ENCODE data around the gene CD247.

CD247 gene

DNA sequence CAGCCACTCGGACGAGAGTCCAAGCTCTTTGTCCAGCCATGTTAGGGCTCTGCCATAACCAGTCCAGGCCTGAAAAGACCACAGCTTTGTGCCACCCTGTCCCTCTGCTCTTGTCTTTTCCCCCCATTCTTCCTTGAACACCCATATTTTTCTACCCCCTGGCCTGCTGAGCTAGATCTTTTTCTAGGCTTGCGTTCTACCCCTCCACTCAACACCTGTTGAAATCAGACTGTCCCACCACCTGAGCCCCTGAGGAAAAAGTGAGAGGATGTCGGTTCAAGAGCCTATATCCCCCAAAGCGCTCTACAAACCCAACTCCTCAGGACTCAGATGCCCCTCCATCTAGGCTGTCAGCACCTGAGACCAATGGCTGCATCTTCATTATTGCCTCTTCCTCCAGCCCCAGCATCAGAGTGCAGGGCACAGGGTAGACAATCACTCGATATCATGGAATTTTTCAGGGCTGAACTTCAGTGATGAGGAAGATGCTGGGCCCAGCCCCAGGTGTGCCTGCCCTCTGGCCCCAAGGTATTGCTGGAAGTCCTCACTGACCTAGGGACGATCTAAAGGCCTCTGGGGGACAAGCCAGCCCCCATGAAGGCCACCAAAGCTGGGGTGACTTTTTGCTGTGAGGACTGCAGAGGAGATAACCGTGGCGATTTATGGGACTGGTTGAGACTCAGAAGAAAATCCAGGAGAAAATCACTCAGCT lies 75.3 kb downstream of the CD247 start:
- in situ Hi-C loops (cut with HindIII; ENCODE audit: low sequenced_read_pairs), result loop anchor here (25.0 kb wide), 1 partner anchor 381 kb away; no protein-coding TSS in a partner anchor

DNA sequence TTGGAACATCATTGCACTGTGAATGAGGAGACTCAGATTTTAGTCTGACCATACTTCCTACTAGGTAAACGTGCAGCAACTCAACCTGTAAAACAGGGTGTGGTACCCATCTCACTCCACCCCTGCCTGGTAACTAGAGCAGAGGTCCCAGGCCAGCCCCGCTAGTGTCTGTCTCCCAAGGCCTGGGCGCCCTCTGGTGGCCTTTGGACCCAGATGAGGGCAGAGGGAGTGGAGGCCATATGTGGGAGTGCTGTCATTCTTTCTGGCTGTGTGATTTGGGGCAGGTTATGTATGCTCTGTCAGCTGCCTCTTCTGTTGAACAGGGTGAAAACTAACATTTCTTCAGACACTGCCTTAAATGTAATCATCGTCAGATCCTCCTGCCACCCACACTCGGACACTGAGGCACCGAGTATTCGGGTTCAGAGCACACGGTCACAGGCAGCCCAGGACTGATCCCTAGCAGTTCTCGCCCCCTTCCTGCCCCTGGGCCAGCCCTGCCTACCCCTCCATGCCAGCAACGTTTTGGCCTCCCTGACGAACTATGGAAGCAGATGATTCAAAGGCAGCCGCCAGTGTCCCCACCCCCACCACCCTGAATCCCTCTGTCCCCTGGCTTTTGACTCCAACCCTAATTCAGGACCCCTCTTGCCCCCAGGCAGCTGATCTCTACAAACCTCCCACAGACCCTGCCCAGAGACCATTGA lies 76.0 kb downstream of the CD247 start:
- in situ Hi-C loops (cut with HindIII; ENCODE audit: low sequenced_read_pairs), result loop anchor here (25.0 kb wide), 1 partner anchor 380 kb away; no protein-coding TSS in a partner anchor

DNA sequence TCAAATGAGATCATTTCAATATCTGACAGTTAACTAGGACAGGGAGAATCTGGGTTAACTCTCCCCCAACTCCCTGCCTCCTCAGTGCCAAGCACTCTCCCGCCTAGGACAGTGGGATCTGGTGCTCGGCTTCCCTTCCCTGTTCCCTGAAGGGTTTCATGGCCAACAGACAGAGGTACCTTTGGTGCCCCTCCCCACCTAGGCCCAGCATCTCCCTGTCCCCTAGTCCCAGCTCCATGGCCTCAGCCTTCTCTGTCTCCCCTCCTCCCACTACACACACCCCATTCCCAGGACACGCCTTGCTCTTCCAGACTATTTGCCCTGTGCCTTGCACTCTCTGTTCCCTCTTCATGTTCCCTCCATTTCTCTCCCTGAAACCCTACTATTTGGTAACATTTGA lies 77.1 kb downstream of the CD247 start:
- in situ Hi-C loops (cut with HindIII; ENCODE audit: low sequenced_read_pairs), result loop anchor here (25.0 kb wide), 1 partner anchor 379 kb away; no protein-coding TSS in a partner anchor

DNA sequence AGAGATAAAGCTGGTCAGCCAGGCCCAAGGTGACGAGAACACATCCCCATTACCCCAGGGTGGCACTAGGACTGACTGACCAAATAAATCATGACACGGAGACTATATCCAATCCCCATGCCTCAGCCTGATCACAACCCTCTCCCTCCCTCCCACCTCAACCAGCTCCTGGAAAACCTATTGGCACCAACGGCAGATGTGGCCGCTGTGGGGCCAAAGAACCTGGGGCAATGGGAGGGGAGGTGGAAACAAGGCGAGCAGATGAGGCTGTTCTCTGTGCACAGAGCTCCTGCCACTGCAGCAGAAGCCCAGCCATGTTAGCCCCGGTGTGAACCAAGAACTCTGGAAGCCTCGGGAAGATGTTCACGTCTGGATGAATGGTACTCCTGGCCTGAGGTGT lies 77.6 kb downstream of the CD247 start:
- in situ Hi-C loops (cut with HindIII; ENCODE audit: low sequenced_read_pairs), result loop anchor here (25.0 kb wide), 1 partner anchor 378 kb away; no protein-coding TSS in a partner anchor

DNA sequence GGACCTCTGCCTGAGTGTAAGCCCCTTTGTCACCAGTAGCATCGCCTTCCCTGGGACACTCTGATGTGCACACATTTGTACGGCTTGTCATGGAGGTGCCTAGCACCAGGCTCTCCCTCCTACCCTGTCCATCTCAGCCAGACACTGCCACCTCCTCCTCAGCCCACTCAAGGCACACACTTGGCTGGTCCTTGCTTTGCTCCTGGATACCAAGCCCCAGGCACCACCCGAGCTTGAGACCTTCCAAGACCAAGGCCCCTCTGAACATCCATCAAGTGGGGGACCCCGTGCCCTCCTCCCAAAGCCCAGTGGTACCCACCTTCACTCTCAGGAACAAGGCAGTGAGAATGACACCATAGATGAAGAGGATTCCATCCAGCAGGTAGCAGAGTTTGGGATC lies 78.0 kb downstream of the CD247 start:
- in situ Hi-C loops (cut with HindIII; ENCODE audit: low sequenced_read_pairs), result loop anchor here (25.0 kb wide), 1 partner anchor 378 kb away; no protein-coding TSS in a partner anchor

DNA sequence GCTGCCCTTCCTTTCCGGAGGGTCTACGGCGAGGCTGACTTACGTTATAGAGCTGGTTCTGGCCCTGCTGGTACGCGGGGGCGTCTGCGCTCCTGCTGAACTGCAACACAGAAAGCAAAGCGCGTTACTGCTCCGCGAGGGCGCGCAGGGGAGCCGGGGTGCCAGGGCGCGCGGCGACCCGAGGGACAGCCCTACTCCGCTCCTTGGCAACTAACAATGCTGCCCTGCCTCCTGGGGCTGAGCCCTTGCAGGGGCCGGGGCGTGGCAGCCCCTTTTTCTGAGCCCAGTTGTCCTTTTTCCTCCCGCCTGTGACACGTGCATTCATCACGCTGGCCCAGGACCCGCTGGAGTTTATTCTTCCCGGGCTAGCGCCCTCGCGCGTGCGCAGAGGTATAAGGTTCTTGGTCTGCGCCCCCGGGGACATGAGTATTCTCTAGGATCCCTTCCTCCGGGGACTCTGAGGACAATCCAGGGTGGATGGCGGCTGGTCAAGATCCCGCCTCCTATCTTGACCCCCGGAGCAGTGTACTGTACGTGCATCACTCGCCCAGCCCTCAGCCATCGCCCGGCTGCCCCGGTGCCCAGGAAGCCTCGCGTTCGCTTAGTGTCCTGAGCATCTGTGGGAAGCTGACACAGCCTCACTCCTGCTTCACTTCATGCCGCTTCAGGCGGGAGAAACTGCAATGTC lies 78.9 kb downstream of the CD247 start:
- in situ Hi-C loops (cut with HindIII; ENCODE audit: low sequenced_read_pairs), result loop anchor here (25.0 kb wide), 1 partner anchor 377 kb away; no protein-coding TSS in a partner anchor

DNA sequence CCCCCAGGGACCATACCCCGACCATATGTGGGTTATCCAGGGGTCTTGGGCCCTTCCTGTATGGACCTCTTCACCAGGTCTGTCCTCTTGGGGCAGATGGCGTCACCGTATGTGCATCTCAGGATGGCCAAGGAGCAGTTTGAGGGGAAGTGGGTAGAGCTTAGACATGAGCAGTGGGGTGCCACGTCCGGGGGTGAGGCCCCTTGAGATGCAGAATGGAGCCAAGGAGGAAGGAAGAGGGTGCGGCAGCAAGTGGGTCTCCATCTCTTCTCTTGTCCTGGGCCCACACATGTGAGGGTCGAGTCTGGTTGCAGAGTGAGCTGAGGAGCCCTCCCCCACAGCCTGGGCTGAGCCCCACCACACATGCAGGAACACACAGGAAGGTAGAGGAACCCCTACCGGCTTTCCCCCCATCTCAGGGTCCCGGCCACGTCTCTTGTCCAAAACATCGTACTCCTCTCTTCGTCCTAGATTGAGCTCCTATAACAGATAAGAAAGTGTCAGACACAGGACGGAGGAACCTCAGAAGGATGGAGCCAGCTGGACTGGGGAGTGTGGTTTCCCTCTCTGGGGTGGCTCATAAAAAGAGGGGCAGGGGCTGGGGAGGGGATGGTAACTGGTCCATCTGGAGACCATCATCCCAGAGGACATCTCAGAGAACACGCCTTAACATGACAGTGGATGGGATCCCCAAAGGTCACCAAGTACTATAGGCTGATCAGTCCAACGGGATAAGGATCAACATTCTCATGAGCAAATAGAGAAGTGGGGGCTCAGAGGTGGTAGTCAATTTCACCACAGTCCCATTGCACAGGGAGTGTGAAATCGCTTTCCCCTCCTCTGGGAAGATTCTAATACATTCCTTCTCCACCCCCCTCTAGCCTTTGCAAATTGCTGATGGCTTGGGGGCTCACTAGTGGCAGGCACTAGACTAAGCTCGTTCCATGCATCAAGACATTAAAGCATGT lies 79.9 kb downstream of the CD247 start:
- in situ Hi-C loops (cut with HindIII; ENCODE audit: low sequenced_read_pairs), result loop anchor here (25.0 kb wide), 1 partner anchor 376 kb away; no protein-coding TSS in a partner anchor

DNA sequence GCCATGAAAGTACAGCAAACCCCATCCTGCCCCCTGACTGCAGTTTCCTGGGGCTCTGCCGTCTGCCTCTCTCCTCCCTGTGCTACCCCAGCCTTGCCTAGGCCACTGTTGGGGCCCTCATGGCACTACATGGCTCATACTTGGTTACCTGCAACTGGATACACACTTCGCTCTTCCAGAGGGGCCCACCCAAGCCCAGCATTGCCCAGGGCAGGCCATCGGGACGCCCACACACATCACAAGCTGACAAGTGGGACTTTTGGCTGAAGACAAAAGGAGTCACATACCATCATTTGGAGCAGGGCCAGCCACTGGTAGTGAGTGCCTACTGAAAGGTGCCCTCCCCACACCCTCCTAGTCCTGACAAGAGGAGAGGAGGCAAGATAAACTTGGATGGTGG lies 82.8 kb downstream of the CD247 start:
- in situ Hi-C loops (cut with HindIII; ENCODE audit: low sequenced_read_pairs), result loop anchor here (25.0 kb wide), 1 partner anchor 373 kb away; no protein-coding TSS in a partner anchor

DNA sequence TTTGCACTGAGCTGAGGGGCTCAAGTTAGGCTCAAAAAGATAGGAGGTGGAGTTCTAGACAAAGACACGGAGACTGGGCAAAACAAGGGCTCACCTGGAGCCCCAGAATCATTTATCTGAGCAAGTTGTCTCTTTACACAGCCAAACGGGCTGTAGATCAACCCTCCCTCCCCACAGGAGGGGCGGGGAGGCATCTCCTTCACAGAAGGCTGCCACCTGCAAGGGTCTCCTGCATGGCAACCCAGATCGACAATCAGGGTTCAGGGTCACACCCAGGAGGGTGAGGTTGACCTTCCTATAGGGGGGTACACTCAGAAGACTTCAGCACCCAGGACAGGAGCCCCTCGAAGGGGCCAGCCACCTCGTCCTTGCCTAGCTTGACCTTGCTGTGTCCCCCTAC lies 84.0 kb downstream of the CD247 start:
- in situ Hi-C loops (cut with HindIII; ENCODE audit: low sequenced_read_pairs), result loop anchor here (25.0 kb wide), 1 partner anchor 372 kb away; no protein-coding TSS in a partner anchor

DNA sequence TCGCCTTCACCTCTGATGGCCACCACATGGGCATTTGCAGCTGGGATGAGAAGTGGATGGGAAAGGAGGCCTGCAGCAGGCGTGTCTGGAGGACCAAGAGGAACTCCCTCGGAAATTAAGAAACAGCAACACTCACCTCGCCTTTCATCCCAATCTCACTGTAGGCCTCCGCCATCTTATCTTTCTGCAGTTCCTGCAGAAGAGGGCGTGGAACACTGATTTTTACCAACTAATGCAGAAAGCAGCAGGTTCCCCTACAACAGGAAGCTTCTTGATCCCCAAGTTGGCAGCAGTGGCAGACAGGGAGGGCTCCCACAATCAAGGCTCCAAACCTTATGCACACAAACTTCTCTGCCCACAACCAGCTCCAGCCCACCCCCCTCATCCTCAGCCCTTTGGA lies 84.4 kb downstream of the CD247 start:
- in situ Hi-C loops (cut with HindIII; ENCODE audit: low sequenced_read_pairs), result loop anchor here (25.0 kb wide), 1 partner anchor 372 kb away; no protein-coding TSS in a partner anchor

DNA sequence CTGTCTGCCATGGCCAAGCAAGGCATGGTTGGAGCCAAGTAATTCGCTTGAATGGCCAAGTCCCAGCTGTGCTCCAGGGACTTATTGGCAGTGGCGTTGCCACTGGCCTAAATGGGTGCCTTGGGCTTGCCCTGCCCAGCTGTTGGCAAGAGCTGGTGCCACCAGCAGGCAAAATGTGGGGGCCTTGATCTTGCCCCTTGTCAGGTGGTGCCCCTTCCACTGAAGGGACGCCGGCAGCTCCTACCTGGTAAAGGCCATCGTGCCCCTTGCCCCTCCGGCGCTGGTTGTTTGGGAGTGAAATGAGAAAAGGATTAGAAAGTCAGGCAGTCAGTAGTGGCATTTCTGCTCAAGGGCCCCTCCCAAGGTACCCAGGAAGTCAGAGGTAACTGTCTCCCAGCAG lies 85.5 kb downstream of the CD247 start:
- in situ Hi-C loops (cut with HindIII; ENCODE audit: low sequenced_read_pairs), result loop anchor here (25.0 kb wide), 1 partner anchor 370 kb away; no protein-coding TSS in a partner anchor

DNA sequence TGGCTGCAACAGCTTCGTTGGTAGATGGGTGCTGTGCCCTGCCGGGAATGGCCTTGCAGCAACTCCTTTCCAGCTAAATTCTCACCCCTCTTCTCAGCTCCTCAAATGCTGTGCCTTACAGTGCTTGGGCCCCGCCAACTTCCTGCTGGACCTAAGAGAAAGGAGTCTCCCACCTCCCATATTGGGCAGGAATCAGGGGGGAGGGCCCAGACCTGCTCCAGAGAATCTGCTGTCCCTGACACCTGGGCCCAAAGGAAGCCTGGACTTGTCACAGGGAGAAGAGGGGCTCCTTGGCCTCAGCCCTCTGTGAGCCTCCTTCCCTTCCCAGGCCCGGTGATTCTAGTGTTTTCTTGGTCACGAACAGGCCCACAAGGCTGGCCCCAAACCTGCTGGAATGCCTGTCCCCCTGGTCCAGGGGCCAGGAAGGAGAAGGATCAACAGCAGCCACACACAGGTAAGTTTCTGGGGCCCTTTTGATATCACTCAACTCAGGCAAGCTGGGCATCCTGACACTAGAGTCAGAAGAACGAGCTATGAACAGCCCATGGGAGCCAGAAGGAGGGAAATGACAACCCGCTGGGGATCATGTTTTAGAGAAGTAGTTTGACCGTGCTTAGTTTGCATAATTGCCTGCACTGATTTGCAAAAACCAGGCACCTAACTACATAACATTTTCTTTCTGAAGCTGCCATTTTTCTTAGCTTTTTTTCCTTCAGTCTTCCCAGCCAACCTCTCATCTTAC lies 86.2 kb downstream of the CD247 start:
- in situ Hi-C loops (cut with HindIII; ENCODE audit: low sequenced_read_pairs), result loop anchor here (25.0 kb wide), 1 partner anchor 370 kb away; no protein-coding TSS in a partner anchor

DNA sequence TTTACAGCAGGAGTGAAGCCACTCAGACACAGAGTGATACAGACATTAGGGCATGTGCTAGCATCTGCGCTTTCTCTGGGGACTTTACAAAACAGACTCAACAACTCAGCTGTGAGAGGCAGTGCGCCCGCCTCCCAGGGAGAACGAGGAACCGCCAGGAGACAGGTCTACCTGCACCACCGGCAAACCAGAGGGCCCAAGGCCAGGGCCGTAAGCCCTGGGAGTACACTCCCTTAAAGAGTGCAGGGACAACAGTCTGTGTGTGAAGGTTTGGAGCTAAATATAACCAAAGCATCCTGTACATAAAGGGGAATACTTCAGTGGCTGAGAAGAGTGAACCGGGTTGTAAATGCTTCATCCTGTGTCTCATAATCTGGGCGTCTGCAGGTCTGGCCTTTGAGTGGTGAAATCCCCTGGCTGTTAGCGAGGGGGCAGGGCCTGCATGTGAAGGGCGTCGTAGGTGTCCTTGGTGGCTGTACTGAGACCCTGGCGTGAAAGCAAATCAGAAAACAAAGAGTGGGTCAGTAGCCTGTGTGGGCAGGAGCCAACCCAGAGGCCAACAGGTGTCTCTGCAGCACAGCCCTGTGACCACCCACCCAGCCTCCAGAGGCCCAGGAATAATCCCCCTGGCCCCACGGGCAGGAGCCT lies 86.9 kb downstream of the CD247 start:
- in situ Hi-C loops (cut with HindIII; ENCODE audit: low sequenced_read_pairs), result loop anchor here (25.0 kb wide), 1 partner anchor 369 kb away; no protein-coding TSS in a partner anchor

DNA sequence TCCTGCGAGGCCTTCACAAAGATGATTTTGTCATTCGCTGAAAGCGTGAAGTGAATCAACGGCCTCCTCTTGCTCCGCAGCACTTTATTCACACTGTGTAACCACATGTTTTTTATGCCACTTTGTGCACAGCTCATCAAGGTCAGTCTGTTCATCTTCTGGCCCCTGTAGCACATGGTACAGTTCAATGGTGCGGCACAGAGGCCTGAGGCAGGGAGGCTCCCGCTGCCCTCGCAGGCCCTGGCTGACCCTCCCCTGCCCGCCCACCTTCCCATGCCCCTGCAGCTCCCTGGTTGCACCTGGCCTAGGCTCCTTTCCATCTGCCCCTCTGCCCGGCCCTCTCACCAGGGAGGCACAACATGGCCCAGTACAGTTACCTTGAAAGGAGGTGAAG lies 87.5 kb downstream of the CD247 start:
- in situ Hi-C loops (cut with HindIII; ENCODE audit: low sequenced_read_pairs), result loop anchor here (25.0 kb wide), 1 partner anchor 369 kb away; no protein-coding TSS in a partner anchor

DNA sequence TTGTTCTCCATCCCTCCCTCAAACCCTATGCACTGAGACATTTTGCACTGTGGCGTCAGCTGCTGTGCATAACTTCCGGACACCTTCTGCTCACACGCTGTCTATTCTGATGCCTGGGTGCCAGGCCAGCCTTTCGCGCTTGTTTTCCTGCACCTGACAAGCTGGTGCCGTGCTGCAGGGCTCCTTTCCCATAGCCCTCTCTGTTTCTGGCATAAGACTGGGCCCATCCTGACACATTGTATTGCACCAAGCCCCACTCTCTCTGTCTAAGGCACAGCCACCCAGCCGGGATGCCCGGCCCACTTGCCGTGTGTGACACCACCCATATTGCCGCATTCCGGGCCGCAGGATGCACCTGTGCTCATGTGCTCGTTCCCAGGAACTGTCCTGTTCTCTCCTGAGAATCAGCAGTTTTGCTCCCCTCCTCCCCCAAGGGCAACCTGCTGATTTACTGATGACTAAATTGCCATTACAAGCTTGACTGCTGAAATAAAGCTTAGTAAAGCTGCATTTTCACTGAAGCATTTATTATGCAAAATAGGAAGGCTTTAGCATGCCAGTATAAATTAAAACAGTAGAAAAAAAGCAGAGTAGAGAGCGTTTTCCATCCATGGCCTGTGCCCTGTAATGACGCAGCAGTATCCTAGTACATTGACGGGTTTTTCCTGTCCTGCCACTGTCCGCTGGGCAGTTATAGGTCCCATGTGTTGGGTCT lies 88.0 kb downstream of the CD247 start:
- in situ Hi-C loops (cut with HindIII; ENCODE audit: low sequenced_read_pairs), result loop anchor here (25.0 kb wide), 1 partner anchor 368 kb away; no protein-coding TSS in a partner anchor

DNA sequence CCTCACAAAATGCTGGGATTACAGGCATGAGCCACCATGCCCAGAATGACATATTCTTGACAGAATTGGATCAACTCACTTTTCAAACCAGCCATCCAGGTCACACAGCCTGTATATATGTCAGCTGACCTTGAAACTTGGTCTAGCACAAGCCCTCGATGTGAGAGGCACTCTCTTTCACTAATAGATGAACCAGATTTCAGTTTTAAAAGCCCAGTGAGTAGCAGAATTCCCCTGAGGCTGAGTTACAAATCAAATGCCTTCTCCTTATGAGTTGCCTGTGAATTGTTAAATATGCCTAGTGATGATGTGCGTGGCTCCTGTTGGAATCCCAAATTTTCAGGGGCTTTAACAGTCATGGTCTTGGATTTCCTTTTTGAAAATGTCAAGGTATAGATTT lies 88.7 kb downstream of the CD247 start:
- in situ Hi-C loops (cut with HindIII; ENCODE audit: low sequenced_read_pairs), result loop anchor here (5.0 to 25.0 kb wide), 2 partner anchors 42 to 367 kb away; no protein-coding TSS in a partner anchor

DNA sequence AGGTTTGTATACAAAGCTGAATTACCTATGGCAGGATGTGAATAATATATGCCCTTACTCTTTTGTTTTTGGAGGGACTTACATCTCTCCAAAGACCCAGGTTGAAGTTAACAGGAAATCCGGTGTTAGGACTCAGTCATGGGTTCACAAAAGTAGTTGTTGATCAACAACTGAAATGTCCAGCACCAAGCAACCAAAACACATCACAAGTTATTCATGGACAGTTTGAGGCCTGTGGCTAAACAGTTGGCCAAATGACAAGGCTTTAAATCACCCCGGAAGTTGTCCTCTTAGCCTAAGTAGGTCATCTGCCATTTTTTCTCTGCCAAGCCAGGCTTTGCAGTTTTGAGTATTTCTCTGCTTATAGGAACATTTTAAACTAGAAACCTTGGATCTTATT lies 89.9 kb downstream of the CD247 start:
- in situ Hi-C loops (cut with HindIII; ENCODE audit: low sequenced_read_pairs), result loop anchor here (5.0 to 25.0 kb wide), 2 partner anchors 41 to 366 kb away; no protein-coding TSS in a partner anchor

DNA sequence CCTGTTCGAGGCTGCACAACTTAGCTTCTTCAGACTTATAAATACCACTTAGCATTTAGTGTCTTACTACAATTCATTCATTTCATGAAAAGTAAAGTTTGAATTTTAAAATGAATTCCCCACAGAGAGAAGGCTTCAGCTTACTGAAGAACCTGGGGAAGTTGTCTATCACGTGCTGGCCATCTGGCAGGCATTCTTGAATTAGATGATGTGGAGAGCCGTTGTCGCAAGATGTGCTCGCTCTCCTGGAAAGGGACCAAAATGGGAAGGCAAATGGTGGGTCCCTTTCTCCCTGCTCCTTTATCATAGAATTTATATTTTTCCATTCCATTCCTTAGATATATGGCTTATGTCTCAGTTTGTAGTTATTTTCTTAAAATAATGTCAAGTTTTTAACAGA lies 90.5 kb downstream of the CD247 start:
- in situ Hi-C loops (cut with HindIII; ENCODE audit: low sequenced_read_pairs), result loop anchor here (5.0 to 25.0 kb wide), 2 partner anchors 41 to 366 kb away; no protein-coding TSS in a partner anchor
